COR-L47 (cell line): ENCODE results near the gene RPP25L.

Experiments used
- DNase-seq: peaks from one replicate; lab custom pipeline; 2025; lab: John Stamatoyannopoulos, UW

Gene RPP25L

DNA sequence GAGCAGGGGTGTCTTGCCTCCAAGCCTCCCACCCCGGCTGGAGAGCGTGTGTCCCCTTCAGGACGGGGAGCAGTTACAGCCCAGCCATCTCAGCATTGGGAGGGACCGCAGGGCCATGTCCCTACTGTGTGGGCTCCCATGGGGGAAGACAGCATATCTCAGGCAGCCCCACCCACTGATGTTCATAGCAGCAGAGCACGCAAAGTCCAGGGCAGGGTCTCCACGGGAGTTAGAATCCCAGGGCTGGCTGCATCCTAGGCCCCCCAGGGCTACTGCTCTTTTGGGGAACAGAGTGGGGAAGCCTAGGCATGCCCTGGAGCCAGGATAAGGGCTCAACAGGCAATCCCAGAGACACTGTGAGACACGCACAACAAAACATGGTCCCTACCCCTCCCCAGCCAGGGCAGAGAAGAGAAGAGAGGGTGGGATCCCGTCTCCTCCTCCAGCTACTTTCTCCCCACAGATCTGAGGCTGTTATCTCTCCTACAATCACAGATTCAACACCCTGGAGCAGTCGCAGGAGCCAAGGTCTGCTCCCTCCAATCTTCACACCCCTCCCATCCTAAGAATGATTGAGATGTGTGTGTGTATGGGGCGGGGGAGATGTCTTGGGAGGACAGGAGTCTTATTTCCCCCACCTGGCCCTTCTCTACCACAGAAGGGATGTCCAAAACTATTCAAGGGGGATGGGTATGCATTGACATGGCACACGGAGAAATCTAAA is 25.8 kb downstream of the RPP25L start:
- DNase-seq = no peak

DNA sequence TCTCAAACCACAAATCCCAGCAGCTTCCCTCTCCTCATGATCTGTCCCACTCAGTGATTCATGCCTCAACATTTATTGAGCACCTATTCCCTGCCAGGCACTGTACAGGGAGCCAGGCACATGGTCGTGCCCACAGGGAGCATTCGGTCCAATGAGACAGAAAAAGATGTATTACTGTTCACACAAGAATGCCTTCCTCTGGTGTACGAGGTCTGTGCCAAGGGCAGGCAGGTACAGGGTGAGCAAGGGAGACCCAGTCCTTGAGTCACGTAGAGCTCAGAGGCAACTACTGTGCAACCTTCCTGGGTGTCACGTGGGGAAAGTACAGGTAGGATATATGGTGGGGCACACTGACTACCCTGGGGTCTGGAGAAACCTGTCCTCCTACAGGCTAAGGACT is 26.9 kb downstream of the RPP25L start:
- DNase-seq = no peak

DNA sequence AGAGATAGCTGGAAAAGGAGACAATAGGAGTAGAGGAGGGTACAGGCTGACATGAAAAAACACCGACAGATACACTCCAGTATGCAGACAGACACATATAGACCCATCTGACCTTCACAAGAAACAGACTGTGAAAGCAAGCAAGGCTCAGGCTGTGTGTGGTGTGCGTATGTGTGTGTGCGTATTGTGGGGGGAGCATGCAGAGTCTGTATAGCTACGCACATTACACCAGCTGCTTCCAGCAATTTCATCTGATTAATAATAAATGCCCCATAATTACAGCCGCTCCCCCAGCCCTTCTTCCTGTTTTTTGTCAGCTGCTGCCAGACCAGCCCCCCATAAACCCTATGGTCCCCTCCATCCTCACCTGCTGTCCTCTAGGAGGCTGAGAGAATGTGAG is 29.1 kb downstream of the RPP25L start:
- peak; percentile 57 for DNase-seq

DNA sequence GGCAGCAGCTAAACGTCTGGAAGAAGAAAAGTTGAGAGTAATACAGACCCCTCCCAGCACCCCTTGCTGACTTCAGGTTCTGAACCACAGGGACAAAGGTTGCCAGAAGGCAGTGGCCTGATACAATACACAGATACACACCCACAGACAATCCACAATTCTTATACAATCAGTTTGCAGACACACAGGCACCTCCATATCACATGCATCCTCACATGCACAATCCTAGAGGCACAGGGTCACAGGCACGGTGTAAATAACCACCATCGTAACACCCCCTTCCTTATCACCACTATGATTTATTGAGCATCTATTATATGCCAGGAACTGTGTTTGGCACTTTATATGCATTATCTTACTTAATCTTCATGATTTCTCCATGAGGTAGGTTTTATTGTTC is 30.6 kb downstream of the RPP25L start:
- no peak for DNase-seq

DNA sequence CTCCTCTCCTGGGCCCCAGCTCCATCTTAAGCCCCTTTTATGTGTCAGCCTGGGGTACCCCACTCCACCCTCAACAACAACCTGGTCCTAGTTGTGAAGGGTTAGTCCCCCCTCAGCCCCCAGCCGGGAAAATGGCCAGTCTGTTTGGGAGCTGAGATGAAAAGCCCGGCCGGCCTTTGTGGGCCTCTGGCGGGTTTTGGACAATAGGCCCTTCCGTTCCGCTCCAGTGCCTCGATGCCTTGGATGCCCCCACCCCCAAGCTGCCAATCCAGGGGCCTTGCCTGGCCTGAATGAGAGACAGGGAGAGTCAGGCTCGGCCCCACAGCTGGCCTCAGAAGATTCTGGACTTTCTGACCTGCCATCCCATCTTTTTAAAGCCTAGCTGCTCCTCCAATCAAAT is 31.5 kb downstream of the RPP25L start:
- DNase-seq = no peak

DNA sequence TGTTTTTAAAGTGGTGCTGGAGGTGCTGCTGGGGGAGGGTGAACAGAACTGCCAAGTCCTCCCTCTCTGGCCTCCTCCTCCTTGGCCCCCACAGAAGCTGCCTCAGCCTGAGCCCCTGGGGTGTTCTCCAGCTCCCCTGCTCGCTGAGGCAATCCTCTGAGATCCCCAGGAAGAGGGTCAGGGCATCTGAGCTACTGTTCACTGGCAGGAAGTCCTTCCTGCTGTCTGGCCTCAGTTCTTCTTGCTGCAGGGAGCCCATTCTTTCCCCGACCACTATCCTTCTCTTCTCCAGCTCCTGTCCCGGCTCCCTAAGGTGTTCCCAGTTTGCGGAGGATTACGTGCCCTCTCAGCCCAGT is 32.1 kb downstream of the RPP25L start:
- no peak for DNase-seq

DNA sequence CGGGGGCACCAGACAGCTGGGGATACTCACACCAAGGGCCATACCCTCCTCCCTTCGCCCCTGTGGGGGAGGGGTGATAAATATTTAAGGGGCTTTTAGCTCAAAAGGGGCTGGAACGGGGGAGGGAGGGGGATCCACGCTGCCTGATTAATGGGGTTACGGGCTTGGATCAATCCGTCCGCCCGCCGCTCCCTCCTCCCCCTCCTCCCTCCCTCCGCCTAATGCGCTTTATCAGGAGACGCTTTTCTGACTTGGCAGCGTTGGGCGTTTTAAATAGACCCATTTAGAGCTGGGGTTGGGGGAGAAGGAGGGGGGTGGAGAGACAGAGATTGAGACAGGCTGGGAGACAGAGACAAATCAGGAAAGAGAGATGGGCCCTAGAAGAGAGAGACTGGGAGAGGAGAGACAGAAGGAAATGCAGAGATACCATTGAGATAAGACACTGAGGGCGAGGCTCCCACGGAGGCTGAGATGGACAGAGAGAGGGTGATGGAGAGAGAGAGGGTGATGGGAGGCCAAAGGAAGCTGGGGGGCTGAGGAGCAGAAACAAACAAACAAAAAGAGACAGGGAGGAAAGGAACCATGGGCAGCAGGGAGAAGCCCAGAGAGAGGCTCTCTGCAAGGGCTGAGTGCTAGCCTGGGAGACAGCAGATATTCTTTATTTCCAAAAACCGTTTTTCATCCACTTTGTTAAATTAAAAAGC is 32.6 kb downstream of the RPP25L start:
- DNase-seq = no peak

DNA sequence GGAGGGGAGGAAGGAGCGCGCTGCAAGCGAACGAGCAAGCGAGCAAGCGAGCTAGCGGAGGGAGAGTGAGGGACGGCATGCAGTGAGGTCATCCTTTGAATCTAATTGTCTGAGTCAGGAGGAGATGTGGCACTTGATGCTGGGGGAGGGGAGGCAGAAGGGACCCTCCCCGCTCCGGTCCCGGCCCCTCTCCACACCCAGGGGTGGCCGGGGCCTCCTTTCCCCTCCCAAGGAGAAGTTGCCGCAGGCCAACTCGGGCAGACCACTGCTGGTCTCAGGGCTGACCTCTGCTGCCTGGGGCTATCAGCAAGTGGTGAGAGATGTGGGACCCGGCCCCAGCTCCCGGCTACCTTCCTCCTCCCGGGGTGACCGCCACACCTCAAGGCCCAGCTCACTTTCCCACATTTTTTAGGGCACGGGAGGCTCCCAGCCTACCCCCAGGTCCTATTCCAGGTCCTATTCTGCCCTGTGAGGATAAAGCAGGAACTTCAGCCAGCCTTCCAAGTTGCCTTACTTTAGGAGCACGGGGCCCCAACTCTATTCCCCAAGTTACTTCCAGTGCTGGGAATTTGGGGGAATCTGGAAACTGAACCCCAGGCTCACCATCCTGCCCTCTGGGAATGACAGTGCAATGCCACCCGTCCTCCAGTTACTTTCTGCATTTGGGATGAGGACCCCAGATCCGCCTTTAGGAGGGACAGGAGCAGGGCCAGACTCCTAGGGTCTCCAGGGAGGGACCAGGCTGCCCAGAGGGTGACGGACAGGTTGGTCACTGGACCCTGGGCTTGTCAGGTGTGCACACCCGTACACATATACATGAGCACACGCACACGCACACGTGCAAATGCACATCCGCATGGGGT is 33.4 kb downstream of the RPP25L start:
- DNase-seq = peak; percentile 15

DNA sequence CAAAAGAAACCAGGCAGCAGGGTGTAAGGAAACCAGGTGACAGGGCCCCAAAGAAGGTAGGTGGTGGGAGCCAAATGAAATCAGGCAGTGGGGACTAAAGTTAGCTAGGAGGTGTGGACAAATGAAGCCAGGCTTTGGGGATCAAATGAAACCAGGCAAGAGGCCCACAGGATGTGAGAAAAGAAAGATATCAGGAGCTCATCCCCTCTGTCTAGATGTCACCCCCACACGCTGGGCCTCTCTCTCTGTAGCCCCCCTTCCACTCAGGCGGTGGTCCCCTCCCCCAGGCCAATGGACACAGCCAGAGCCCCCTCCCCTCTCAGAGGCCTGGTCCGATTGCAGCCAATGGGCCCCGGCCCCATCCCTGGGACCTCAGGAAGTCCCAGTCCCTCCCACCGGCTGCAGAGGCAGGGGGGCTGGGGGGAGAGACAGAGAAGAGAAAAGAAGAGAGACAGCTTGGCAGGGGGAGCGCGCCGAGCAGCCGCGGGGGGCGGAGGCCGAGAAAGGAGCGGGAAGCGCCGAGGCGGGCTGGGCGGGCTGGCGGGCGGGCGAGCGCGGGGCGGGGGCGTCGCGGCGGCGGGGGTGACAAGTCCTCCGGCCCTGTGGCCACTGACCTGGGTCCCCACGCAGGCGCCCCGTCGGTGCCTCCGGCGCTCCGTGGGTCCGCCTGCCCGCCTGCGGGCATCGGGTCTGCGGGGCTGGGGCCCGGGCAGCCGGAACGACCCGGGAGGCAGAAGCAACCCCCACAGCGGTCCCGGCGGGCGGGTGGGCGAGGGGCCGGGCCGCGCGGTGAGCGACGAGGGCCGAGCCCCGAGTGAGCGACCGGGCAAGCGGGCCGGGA is 34.3 kb downstream of the RPP25L start:
- DNase-seq = no peak

DNA sequence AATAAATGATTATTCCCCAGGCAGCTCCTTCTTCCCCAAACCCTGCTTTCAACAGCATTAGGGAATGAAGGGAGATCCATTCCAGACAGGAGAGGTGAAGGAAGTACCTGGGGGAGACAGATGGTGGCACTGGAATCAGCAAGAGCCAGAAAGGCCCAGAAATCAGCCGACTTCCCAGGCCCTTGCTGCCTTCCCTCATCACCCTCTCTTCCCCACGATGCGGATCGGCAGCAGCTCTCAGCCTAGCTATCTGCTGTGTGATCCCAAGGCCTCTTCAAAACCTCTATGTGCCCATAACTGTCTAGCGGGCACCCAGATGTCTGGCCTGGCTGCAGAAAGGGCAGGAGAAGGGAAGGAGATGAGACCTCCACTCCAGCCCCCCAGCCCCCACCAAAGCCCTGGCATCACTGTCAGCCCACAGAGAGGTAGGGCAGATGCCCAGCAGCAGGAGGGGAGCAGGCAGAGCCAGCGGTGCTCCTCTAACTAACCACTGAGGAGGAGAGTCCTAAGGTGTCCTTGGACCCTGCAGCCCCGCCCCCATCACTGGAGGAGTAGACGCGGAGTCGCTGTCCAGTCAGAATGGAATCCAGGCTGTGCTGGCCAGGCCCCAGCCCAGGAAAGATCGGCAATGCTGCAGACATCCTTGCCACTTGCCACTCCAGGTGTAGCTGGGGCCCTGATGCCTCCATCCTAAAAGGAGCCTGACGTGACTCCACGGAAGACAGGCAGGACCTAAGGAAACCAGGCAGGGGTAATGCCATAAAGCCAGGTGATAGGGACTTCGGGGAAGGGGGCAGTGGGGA is 35.1 kb downstream of the RPP25L start:
- DNase-seq = no peak

DNA sequence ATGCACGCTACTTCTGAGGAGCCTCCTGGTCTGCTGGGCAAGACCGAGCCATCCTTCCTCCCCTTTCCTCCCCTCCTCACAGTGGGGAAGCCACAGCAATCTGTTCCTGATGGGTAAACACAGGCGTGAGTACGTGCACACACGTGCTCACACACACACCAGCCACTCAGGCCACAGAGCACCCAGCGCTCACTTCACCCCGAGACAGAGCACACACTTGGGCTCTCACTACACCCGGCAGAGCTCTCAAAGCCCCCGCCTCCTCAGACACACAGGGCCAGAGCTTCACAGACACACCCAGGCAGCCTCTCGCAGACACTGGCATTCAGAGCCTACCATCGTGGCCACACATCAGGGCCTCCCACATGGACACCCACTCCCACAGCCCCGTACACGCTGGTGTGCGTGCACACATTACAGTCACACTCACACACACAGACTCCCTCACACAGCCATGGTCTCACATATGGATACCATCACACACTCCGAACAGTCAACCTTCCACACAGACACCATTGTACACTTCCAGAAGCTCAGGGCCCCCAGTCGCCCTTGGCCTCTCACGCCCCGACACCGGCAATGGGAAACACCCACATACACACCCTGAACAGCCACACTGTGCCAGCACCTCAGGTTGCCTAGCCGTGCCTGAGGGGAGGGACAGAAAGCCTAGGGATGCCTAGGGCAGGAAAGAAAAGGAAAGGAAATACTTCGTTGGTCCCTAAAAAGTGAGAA is 35.9 kb downstream of the RPP25L start:
- no peak for DNase-seq

DNA sequence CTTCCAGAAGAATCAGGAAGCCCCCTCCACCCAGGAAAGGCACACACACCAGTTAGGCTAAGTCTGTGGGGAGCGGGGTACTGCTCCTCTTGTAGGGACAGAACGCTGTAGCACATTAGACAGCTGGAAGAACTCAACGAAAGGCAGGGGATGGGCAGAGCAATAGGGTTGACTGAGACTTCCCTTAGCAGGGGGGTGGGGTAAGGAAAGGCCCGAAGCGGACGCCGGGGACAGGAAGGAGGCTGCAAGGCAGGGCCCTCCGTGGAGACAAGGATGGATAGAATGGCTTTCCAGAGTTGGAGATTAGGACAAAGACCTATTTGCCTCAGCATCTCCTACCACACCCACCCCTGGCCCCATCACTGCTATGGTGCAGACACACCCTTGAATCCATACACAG is 36.7 kb downstream of the RPP25L start:
- no peak for DNase-seq

DNA sequence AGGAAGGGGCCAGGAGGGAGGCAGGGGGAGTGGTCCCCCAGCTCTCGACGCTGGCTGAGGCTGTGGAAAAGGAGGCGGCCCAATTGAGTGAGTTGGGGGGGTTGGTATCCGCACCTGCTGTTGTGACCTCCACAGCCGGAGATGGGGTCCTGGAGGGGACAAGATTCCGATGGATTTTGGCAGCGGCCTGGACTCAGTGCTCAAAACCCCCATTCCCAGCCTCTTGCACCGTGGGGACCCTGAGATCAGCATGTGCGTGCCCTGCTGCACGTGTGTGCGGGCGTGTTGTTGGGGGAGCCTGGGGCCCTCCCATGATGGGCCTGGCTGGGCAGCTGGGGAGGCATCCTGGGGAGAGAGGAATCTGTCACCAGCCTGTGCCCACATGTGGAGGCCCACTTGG is 37.3 kb downstream of the RPP25L start:
- DNase-seq = no peak

DNA sequence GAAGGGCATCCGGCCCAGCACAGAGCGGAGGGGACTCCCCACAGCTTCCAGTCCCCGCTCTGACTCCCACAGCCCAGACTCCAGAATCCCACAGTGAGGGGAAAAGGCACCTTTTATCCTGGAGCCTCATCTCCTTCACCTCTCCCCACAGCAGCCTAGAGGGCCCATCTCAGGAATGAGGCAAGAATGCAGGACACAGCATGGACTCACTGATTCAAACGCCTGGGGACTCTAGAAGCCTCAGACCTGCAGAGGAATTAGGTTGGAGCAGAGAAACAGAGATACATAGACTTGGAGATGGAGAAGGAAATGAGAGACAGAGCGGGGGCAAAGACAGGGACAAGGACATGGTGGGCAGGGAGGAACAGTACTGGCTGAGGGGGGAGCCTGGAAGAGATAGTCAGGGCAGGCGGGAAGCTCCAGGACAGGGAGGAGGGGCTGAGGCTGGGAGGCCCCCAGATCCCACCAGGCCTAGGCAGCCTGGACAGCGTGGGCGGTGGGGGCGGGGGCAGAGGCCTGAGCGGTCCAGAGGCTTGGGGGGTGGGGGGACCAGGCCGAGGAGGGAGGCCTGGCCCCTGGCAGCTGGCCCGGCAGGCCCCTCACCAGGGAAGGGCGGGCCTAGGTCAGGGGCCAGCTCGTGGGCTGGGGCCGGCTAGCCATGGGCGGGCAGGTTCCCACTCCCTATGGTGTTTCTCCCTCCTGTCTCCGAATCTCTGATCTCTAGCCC is 38.1 kb downstream of the RPP25L start:
- DNase-seq = no peak

DNA sequence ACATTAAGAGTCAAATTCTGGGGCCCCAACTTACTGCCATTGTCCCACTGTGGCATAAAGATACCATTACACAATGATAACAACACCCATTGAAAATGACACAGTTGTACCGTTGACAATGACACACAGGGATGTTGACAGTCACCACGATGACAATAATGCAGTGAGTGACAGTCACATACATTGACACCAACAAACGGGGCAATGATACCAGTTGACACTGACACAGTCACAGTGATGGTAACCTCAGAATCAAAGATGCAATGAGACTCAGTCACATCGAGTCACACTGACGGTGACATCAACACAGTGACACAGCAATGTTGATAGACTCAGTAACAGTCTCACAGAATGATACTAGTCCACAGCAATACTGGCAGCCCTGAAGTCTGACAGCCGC is 39.3 kb downstream of the RPP25L start:
- DNase-seq = no peak

DNA sequence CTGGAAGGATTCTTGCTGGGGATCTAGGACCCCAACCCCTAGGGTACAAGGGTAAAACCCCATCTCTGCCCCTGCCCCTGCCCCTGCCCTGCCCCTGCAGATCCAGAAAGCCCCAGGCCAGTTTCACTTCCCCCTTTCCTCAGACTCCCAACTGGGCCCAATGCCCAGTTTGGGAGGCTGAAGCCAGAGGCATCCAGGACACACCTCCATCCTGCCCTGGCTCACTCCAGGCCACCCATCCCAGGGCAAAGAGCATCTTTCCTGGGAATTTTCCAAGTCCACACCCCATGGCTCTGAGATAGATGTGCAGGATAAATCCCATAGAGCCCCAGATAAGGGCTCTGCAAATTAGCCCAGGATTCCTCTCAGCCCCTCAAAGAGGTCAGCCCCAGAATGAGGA is 39.8 kb downstream of the RPP25L start:
- no peak for DNase-seq

DNA sequence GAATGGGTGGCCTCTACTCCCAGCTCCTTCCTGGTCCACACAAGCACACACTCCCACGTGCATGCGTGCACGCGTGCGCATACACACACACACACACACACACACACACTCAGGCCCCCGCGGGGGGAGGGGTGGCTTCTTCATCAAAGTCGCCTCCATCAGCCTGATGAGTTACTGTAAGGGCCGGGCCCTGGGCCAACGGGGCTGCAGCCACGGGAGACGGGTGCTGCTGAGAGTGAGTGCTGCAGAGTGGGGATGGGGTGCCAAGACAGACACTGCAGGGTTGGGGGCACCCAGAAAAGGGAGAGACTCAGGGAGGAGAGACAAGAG is 40.5 kb downstream of the RPP25L start:
- DNase-seq = no peak

DNA sequence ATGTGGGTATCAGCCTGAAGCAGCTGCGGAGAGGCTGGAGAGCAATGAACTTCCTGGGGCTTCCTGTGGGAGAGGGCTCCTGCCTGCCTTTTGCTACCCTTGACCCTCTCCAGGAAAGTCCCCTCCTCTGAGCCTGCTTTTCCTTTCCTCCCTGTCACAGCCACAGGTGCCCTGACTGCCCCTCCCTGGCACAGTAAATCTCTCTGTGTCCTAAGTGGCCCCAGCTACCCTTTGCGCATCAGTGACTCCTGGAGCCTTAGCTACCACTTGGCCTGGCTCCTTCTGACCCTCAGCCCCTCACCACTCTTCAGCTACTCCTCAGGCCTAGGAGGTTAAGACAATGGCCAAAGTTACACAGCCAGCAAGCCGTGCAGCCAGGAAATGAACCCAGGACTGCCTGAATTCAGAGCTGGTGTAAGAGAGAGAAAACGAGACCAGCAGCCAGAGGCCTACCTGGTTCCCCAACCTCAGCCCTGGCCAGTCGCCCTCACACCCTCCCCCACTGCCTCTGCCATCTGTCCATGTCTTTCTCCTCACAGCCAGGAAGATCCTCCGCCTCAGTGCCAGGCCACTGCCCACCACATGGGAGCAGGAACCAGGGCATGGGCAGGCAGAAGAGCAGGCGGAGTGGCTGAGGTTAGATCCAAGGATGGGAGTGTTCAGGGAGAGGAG is 41.0 kb downstream of the RPP25L start:
- DNase-seq = no peak

DNA sequence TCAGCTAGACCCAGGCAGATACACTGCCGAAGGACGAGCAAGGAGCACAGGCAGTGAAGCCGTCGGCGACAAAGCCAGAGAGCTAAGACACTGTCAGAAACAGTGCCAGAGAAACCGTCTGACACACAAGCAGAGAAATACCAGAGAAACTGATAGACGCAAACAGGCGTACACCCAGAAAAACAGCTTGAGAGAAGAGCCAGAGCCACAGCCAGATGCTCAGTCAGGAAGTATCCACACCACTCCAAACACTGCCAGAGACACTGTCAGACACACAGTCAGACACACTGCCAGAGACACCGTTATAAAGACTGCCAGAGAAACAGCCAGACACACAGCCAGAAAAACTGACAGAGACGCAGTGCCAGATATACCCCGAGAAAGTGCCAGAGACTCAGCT is 41.5 kb downstream of the RPP25L start:
- DNase-seq = no peak
